ENCODE data around the gene AASS.

GRCh38 chr7:122183106-122183505 lies 39.1 kb upstream of the AASS start:
- TF ChIP-seq CTCF (IDR thresholded peaks at IDR 0.05; ENCODE audit: poor library complexity) (no peak), EZH2 (IDR thresholded peaks at IDR 0.05; ENCODE audit: borderline replicate concordance) (no peak)
